ENCODE results near the gene COPG2.

DNA sequence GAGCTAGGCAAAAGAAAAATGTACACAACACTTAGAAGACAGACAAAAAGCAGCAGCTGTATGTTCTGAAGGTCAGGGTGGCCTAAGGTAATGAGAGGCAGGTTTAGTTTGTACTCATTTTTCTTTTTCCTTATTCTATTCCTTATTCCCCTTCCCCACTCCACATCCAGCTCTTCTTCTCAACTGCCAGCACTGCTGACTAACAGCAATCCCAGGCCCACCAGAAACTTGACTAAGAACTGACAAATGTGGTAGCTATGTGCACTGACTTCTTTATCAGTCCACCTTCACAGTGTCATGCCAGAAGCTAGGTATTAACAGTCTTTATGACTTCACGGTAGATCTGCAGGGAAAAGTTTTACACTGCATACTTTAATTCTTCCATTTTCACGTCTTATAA, 6.1 kb downstream of the COPG2 start:
- TF ChIP-seq, protein P1, sequence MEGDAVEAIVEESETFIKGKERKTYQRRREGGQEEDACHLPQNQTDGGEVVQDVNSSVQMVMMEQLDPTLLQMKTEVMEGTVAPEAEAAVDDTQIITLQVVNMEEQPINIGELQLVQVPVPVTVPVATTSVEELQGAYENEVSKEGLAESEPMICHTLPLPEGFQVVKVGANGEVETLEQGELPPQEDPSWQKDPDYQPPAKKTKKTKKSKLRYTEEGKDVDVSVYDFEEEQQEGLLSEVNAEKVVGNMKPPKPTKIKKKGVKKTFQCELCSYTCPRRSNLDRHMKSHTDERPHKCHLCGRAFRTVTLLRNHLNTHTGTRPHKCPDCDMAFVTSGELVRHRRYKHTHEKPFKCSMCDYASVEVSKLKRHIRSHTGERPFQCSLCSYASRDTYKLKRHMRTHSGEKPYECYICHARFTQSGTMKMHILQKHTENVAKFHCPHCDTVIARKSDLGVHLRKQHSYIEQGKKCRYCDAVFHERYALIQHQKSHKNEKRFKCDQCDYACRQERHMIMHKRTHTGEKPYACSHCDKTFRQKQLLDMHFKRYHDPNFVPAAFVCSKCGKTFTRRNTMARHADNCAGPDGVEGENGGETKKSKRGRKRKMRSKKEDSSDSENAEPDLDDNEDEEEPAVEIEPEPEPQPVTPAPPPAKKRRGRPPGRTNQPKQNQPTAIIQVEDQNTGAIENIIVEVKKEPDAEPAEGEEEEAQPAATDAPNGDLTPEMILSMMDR (IDR thresholded peaks at IDR 0.05; ENCODE audit: poor library complexity, severe bottlenecking), result no peak
- TF ChIP-seq SMC3 (conservative IDR thresholded peaks at IDR 0.05; ENCODE audit: poor library complexity), result no peak
